GM18867 (cell line): Measurements from ENCODE around the gene MBP.

ENCODE experiments used
- ATAC-seq: cut with Tn5 transposase; IDR thresholded peaks from one replicate; pipeline ENCODE4 v1.9.1; 2021; ENCODE audit warnings: mild to moderate bottlenecking, moderate library complexity; ENCODE audit not compliant: unreplicated experiment

Gene MBP

GRCh38 chr18:77116201-77117080 is 16.1 kb downstream of the MBP start:
- no peak for ATAC-seq

DNA sequence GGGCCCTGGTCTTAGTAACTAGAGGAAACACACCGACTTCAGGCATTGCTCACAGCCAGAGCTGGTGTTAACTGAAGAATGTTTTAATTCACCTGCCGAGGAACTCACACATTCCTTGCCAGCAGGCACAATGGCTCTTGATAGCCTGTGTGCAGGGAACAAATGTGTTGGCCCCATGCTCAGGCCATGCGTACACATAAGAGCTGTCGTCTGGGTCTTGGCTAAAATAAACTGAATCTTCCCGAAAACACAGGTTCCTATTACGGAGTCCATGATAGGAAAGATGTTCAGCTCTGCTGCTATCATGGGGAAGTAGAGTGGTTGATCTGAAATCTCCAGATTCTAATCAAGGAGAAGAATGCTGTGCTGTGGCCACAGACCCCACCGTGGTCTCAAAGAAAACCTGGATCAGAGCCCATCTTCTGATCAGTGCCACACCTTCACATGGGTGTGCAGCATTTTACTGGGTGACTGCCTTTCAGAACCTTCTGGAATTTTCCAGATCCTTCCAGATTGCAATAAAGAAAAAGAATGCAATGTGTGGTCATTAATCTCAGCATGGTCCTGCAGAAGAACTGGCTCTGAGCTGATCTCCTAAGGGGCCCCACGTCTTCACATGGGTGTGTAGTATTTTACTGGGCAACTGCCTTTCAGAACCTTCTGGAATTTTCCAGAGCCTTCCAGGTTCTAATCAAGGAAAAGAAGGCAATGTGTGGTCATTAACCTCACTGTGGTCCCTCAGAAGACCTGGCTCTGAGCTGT is 17.2 kb downstream of the MBP start:
- no peak for ATAC-seq

DNA sequence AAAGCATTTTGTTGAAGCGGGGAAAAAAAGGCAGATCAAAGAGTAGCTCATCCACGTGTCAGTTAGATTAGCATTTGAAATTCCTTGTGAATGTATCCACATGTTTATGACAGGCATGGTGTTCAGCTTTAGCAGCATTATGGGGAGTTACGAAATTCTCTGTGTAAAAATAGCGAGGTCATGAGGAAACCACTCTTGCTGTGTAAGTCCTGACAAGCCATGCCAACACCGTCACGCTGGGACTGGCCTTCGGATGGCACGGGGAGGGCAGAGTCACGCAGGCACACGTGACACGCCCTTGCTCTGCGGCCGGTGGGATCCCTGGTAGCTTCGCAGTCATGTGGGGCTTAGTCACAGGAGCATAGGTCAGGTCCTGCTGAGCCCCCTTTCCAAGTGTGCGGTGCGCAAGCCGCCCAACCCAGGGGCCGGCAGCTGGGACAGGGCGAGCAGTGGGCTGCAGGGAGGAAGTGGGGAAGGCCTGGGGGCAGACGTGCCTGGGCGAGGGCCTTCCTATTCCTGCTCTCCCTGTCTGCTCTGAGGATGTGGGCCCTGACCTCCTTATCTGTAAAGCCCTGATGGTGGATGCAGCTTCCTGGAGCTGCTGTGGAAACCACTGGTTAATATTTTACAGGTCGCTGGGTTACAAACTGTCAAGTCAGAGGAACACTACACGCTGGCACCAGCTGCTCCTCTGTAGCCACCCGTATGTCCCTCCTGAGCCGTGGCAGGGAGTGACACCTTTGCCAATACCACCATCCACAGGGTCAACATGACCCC is 18.0 kb downstream of the MBP start:
- peak; percentile 57 for ATAC-seq

DNA sequence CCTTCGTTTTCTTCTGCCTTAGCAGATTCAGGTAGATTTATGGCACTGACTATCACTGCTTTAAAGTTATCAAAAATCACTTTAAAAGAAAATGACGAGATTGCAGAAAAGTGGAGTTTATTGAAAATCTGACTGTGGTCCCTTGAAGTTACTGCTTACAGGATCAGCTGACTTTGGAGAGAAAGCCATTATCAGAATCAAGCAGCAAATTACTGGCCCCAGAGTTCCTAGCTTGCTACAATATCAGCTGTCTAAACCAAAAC is 18.5 kb downstream of the MBP start:
- ATAC-seq = no peak

DNA sequence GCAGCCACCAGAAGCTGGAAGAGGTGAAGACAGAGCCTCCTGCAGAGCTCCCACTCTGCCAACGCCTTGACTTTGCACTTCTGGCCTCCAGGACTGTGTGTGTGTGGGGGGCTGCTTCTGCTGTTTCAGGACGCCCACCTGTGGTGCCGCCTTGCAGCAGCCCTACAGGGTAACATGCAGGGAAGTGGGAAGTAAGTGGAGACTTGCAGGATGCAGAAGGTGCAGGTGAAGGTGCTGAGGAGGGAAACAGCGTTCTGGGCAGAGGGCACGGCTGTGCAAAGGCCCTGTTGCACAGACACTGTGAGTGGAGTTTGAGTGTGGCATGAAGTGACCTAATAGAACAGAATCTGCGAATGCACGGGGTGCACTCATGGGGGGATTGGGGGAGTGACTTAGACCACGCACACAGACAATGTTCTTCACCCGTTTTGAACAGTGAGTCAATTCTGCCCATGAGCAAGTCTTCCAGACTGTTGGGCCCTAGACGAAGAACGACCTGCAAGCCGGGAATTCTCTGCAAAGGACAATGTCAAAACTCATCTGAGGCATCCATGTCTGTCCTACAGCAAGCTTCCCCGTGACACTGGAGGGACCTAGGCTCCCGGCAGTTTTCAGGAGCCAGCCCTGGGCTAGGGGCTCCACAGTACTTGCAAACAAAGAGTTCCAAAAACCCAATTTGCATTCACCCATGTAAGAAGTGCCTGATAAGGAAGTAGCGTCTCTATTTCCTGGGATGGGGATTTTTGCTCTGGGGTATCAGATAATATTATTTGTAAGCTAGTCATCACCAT is 19.0 kb downstream of the MBP start:
- no peak for ATAC-seq

- no peak for ATAC-seq
These were observed 19.9 kb downstream of the MBP start for GRCh38 chr18:77112747-77113092.

- no peak for ATAC-seq
These were observed 20.4 kb downstream of the MBP start for GRCh38 chr18:77111951-77112746.

DNA sequence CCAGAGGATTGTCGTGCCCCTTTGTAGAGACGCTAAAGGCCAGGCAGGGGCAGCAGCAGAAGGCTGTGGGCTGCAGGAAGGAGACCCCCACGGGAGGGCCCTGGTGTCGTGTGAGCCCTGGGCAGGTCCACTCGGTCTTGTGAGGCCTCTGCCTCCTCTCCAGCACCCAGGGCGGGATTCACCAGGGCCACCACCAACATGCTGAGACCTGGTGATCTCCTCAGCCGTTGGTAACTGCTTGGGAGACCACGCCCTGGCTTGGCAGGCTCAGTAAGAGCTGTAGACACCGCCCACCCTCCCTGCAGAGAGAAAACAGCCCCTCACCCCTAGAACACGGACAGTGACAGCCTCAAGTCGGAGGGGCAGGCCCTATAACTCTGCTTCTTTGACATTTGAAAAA is 21.1 kb downstream of the MBP start:
- no peak for ATAC-seq

- no peak for ATAC-seq
These were observed 21.6 kb downstream of the MBP start for GRCh38 chr18:77110936-77111335.

- ATAC-seq = no peak
These were observed 22.2 kb downstream of the MBP start for GRCh38 chr18:77110400-77110799.

DNA sequence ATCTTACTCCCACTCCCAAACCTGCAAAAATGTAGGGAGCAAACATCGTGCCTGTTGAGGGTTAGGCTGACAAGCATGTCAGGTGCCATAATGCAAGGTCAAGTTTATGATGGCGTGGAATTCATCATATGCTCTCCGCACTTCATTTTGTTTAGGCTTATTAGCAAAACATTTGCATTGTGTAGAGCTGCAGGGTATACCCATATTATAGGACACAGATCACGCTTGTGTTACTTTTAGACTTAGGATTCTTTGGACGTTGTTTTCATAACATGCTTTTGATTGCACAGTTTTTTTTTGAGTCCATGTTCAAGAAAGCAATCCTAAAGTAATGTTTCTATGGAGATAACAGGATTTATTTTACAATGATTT is 22.9 kb downstream of the MBP start:
- ATAC-seq = no peak

DNA sequence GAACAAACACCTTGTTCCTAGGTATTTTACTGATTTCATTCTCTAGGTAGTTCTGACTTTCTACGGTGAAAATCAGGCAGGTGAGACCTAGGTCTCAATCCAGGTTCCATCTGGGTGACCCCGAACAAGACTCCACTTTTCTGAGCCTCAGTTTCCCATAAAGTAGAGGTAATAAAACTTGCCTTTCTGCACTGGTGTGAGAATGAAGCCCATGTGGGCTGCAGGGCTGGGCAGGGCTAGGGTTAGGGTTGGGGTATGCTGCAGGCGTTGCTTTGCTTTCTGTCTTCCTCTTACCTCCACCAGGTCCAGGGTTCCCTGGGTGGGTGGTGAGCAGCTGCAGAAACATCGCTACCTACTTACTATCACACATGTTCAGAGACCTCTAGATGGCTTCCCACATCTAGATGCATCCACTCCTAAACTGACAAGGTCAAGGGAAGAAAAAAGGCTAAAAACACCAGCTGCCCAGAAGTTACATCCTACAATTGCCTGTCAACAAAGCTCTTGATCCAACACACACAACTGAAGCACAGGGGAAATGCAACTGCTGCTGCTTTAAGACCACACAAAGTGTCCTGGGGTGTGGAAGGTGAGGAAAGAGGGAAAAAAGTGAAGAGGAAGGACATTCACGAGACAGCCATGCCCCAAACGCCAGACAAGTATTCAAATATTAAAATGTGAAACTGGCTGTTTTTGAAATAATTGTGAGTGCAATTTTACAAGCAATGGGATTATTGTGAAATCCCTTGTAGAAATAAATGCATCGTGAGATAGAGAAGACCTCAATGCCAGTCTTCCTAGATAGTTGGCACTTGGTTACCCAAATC is 23.5 kb downstream of the MBP start:
- ATAC-seq = no peak

DNA sequence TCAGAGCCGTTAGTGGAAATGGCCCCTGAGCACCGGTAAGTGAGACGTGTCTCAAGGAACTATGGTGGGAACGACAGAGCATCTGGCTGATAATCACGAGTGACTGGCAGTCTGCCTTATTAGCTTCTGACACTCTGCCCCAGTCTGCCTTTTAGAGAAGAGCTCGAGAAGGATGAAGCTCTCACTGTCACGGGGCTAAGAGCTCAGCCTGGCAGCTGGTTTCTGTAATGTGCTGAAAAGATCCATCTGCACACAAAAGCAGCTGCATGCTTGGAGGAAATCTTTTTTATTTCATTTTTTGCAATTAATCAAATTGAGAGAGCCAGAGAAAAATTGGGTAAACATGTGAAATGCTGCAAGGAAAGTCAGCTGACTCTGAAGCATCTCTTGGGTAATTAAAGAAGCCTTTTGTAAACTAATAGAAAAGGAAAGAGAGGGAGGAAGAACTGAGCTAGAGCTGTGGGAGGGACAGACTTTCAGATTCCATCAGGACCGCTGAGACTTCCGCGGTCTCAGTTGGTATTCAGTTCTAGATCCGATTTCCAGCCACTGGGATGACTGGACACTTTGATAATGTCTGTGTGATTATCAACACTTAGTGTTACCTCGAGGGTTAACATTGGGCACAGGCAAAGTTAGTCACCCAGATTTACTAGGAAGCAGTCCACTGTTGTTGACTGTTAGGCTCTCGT is 24.4 kb downstream of the MBP start:
- peak; percentile 72 for ATAC-seq

DNA sequence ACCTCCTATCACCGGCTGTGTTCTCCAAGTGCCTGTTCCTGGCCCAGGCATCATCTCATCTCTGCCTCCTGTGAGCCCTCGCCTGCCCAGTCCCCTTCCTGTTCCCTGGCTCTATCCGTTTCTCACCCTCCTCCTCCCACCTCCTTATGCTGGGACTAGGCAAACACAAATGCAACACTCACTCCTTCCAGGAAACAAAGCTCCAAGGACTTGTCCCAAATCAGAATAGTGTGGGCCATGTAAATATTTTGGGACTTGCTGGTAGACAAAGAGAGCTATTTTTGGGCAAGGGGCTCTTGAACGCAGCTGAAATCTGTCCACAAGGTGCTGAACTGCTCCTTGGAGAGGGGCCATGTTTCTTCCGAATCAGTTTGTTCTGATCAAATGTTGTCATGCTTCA is 25.3 kb downstream of the MBP start:
- ATAC-seq = no peak

DNA sequence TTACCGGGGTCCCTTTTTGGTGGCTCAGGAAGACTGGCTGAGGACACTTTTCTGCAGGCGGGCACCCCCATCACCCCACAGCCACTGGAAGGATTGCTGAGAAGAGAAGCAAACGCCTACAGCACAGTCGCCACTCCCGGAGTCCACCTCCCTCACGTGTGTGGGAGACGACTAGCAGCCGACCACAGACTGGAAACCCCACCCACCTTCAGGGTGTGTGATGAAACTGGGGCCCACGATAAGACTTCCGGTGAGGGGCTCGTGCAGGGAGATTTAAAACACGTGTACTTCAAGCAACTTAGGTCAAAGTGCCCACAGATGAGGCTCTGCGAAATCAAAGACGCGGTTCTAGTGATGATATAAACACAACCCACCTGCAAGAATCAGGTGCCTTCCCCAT is 26.3 kb downstream of the MBP start:
- no peak for ATAC-seq

GRCh38 chr18:77105680-77106079 is 26.9 kb downstream of the MBP start:
- no peak for ATAC-seq

- no peak for ATAC-seq
These were observed 27.6 kb downstream of the MBP start for GRCh38 chr18:77105028-77105427.

DNA sequence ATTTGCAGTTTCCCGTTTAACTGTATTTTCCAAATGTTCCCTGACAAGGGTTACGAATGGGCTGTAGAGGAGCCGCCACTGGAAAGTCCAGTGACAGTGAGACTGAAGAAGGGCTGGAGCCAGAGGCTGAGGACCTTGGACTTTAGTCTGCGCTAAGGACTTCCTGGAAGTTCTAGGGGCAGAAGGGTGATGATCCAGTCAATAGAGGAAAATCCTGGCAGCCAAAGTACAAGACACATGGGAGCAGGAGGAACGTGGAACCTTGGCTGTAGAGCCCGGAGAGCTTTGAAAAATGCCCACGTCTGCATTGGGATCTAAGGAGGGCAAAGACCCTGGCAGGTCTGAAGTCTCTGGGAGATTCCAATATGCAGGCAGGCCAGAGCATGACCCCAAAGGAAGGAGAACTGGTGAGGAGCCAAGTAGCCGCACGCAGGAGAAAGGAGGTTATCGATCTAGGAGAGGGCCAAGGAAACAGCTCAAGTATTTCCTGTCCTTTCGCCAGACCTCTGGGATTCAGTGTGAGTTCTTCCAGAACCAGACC is 28.5 kb downstream of the MBP start:
- ATAC-seq = no peak
